Mucosa of rectum (tissue), 2 donors: ENCODE measurements around the gene C1QTNF8.

Source experiments
- H3K27ac ChIP-seq, 2 donors: one replicate each; pipeline ENCODE4 v1.7.0; 2013; ENCODE audit warnings: inconsistent platforms in 2 of 2, low read depth in 2 of 2, low read length in 2 of 2
- H3K27me3 ChIP-seq, 2 donors: one replicate each; pipeline ENCODE4 v1.7.0; 2013; ENCODE audit warnings: low read length in 2 of 2; ENCODE audit not compliant: control insufficient read depth in 2 of 2, insufficient read depth in 2 of 2
- H3K36me3 ChIP-seq, 2 donors: one replicate each; pipeline ENCODE4 v1.7.0; 2013; ENCODE audit warnings: low read length in 2 of 2; ENCODE audit not compliant: control insufficient read depth in 2 of 2, insufficient read depth in 2 of 2
- H3K4me1 ChIP-seq, 2 donors: one replicate each; pipeline ENCODE4 v1.7.0; 2013; ENCODE audit warnings: low read length in 2 of 2, mild to moderate bottlenecking in 1 of 2; ENCODE audit not compliant: control insufficient read depth in 2 of 2, insufficient read depth in 2 of 2
- H3K4me3 ChIP-seq, 2 donors: one replicate each; pipeline ENCODE4 v1.7.0; 2013; ENCODE audit warnings: low read length in 2 of 2
- H3K9ac ChIP-seq, 2 donors: one replicate each; pipeline ENCODE4 v1.7.0; 2013; ENCODE audit warnings: low read length in 2 of 2, low read depth in 1 of 2, mild to moderate bottlenecking in 1 of 2
- H3K9me3 ChIP-seq, 2 donors: one replicate each; pipeline ENCODE4 v1.7.0; 2013; ENCODE audit warnings: low read length in 2 of 2; ENCODE audit not compliant: control insufficient read depth in 2 of 2
- donor health status: healthy.
- donor health status: Normal muscosa, but diverticular disease.

Gene C1QTNF8

GRCh38 chr16:1069154-1069553 lies 26.9 kb downstream of the C1QTNF8 start:
- H3K27me3 ChIP-seq, result peaks cover 3 to 10% of the 10 kb centered on the region in 2 donors
- no peaks in the 10 kb centered on the region for H3K36me3 ChIP-seq
- no peak overlapping the region for H3K9ac ChIP-seq
- H3K9me3 ChIP-seq, result no peaks in the 10 kb centered on the region
- no peak overlapping the region for H3K27ac ChIP-seq
- H3K4me1 ChIP-seq, result no peaks in the 10 kb centered on the region
- H3K4me3 ChIP-seq, result no peak overlapping the region

DNA sequence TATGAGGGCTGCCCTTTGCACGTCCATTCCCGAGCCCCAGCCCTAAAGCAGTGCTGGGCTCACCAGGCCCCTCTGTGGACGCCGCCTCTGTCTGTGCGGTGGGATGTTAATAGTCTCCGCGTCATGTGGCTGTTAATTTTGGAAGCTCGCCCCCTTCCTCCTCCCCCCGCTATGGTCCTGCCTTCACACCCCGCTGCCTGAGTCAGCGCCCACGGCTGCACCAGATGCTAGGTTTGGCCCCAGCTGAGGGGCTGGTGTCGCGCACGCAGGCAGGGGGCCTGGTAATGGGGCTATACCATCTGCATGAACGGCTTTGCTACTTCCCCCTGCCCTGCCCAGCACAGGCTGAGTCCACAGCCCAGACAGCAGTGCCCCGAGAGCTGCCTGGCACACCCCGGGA lies 27.6 kb downstream of the C1QTNF8 start:
- Histone ChIP-seq H3K27ac (no peak overlapping the region), H3K9me3 (no peaks in the 10 kb centered on the region), H3K4me1 (no peaks in the 10 kb centered on the region), H3K36me3 (no peaks in the 10 kb centered on the region), H3K27me3 (peaks cover 3 to 10% of the 10 kb centered on the region in 2 donors), H3K9ac (no peak overlapping the region), H3K4me3 (no peak overlapping the region)

DNA sequence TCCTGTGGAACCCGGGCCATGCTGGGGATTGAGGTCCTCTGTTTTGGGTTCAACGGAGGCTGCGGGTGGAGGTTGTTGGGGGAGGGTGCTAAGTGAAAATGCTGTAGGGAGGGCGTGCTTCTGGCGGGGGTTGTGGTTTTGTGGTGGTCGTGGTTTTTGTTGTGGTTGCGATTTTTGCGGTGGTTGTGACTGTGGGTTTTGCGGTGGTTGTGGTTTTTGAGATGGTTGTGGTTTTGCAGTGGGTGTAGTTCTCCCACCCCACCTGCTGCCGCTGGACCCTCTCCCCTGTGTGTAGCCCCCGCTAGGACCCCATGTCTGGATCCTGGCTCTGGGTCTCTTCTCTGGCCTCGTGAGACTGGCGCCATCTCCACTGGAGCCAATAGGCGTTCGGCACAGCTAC lies 28.4 kb downstream of the C1QTNF8 start:
- Histone ChIP-seq H3K9me3 (no peaks in the 10 kb centered on the region), H3K36me3 (no peaks in the 10 kb centered on the region), H3K27ac (no peak overlapping the region), H3K4me1 (no peaks in the 10 kb centered on the region), H3K4me3 (no peak overlapping the region), H3K27me3 (peaks cover 3 to 10% of the 10 kb centered on the region in 2 donors), H3K9ac (no peak overlapping the region)

GRCh38 chr16:1066584-1067172 lies 29.4 kb downstream of the C1QTNF8 start:
- Histone ChIP-seq H3K4me1 (no peaks in the 10 kb centered on the region), H3K36me3 (no peaks in the 10 kb centered on the region), H3K4me3 (no peak overlapping the region), H3K9ac (no peak overlapping the region), H3K9me3 (no peaks in the 10 kb centered on the region), H3K27ac (no peak overlapping the region), H3K27me3 (peaks cover 3 to 8% of the 10 kb centered on the region in 2 donors)

DNA sequence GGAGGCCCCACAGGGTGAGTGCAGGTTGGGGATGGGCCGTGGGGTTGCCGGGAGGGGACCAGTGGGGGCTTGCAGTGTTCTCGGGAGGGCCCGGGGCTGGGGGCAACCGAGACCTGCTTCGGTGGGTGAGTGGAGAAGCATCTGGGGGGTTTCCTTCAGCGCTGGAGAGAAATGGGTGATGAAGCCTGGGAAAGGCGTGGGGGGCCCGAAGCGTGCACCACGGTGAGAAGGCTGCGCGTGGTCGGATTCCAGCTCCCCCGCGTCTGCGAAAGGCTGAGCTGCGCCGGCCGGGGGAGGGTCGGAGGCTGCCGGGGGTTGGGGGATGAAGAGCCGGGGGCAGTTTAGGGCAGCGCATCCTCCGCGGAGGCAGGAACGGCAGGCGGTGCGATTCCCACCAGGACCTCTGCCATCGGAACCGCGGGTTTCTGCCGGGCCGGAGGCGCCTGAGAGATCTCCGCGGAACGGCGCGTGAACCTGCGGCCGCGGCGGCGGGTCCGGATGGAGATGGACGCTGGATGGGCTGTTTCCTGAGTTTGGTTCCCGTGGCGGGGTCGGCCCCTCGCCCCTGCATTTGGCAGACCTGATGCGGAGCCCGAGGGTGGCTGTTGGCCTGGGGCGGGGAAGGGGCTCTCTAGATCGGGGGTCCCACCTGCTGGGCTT lies 30.4 kb downstream of the C1QTNF8 start:
- Histone ChIP-seq H3K27ac (no peak overlapping the region), H3K36me3 (no peaks in the 10 kb centered on the region), H3K4me1 (no peaks in the 10 kb centered on the region), H3K4me3 (no peak overlapping the region), H3K9ac (no peak overlapping the region), H3K9me3 (no peaks in the 10 kb centered on the region), H3K27me3 (peaks cover 3 to 5% of the 10 kb centered on the region in 2 donors)

- H3K4me1 ChIP-seq, result no peaks in the 10 kb centered on the region
- no peaks in the 10 kb centered on the region for H3K9me3 ChIP-seq
- H3K4me3 ChIP-seq, result no peak overlapping the region
- no peak overlapping the region for H3K27ac ChIP-seq
- H3K27me3 ChIP-seq, result peaks cover 3 to 4% of the 10 kb centered on the region in 2 donors
- no peak overlapping the region for H3K9ac ChIP-seq
- H3K36me3 ChIP-seq, result no peaks in the 10 kb centered on the region
Measured at GRCh38 chr16:1063728-1064127, 32.3 kb downstream of the C1QTNF8 start.

DNA sequence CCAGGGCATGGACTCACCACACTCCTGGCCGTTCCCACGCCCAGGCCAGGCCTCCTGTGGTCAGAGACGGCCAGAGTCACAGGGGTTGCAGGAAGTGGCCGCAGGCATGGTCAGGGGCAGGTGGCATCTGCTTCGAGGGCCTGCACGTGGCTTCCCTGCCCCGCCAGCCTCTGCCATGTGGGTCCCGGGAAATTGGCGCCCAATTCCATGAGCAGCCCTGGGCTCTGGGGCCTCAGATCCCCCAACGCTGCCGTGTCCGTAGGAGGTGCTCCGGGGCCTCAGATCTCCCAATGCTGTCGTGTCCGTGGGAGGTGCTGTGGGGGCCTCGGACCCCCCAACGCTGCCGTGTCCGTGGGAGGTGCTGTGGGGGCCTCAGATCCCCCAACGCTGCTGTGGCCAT lies 33.1 kb downstream of the C1QTNF8 start:
- H3K4me3 ChIP-seq, result no peak overlapping the region
- H3K9me3 ChIP-seq, result no peaks in the 10 kb centered on the region
- H3K36me3 ChIP-seq, result no peaks in the 10 kb centered on the region
- H3K9ac ChIP-seq, result no peak overlapping the region
- no peak overlapping the region for H3K27ac ChIP-seq
- peaks cover 0 to 4% of the 10 kb centered on the region in 2 donors for H3K27me3 ChIP-seq
- H3K4me1 ChIP-seq, result no peaks in the 10 kb centered on the region

DNA sequence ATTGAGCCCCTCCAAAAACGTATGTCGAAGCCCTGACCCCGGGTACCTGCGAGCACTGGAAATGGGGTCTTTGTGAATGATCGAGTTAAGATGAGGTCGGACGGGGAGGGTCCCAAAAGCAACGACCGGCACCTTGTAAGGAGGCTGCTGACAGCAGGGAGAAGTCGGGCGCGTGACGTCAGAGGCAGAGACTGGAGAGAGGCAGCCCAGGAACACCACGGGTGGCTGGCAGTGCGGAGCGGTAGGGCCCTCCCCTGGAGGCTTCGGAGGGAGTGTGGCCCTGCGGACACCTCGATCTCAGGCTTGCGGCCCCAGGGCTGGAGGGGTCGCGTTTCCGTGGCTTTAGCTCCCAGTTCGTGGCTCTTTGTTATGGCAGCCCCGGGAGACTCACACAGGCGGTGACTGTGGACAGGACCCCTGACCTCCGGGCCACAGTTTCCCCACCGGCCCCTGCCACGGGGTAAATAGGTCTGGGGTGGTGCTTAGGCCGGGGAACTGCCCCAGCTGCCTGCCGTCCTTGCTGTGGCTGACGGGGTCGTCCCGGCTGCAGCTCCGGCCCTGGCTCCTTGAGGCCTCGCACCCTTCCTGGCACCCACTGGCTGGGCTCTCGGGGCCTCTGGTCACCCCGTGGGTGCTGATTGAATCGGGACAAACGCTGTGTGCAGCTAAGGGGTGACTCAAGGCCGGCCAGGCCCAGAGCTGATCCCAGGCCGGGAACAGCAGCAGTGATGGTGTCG lies 34.1 kb downstream of the C1QTNF8 start:
- Histone ChIP-seq H3K27ac (no peak overlapping the region), H3K27me3 (peaks cover 0 to 4% of the 10 kb centered on the region in 2 donors), H3K9me3 (no peaks in the 10 kb centered on the region), H3K4me1 (no peaks in the 10 kb centered on the region), H3K36me3 (no peaks in the 10 kb centered on the region), H3K9ac (no peak overlapping the region), H3K4me3 (no peak overlapping the region)

DNA sequence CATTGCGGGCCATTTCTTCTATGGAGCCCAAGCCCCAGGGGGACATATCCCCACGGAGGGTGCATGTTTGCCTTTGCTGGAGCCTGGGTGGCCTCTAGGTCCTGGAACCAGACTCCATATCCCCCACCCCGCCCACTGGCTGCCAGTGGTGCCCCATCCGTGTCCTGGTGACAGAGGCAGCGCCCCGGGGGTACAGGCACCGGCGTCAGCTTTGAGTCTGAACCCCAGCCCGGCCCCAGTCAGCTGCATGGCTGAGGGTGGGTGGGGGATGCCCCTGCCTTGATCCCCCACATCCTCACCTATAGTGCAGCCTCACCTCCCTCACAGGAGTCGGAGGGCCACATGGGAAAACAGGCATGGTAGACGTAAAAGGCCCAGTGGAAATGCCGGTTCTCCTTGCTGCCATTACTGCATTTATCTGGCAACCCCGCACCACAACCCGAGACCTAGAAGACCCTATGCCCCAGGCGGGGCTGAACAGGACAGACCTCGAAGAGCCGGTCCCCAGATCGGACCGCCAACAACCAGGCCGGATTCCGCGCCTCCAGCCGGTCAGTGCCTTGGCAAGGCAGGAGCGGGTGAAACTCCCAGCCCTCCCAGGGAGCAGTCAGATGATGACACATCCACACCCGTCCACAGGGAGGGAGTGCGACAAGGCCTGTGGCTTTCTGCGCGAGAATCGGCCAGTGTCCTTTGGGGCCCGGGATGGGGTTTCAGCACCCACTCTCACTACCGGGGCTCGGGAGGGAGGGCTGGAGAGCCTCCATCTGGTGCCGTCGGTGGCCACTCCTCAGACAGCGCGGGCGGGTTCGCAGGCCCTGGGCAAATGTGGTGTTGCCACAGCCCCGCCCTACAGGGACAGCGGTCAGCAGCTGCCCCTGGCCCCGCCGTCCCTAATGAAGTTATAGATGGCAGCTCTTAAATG lies 35.4 kb downstream of the C1QTNF8 start:
- Histone ChIP-seq H3K9me3 (peaks cover 0 to 2% of the 10 kb centered on the region in 2 donors), H3K9ac (no peak overlapping the region), H3K4me1 (no peaks in the 10 kb centered on the region), H3K27ac (no peak overlapping the region), H3K27me3 (peaks cover 0 to 2% of the 10 kb centered on the region in 2 donors), H3K4me3 (no peak overlapping the region), H3K36me3 (no peaks in the 10 kb centered on the region)
